Activated naive CD8-positive, alpha-beta T cell treated with anti-CD3 and anti-CD28 coated beads, Interleukin-2, amount 50 U/mL, for 16 hours (primary cell): ENCODE measurements around the gene CHST9.
"Not testable (repeated sequence)": the region's sequence is repeated elsewhere in the genome, so short reads cannot be mapped to it uniquely, and the experiment has no call there.

Experiments
- DNase-seq: peaks from one replicate; pipeline ENCODE4 v3.0.0-alpha.2; 2020; ENCODE audit warnings: low read depth, low spot score

Gene CHST9

GRCh38 chr18:27171993-27172392 lies 13.1 kb downstream of the CHST9 start:
- no peak for DNase-seq

- no peak for DNase-seq
These were observed 19.7 kb downstream of the CHST9 start for GRCh38 chr18:27165412-27165811.

- DNase-seq, result no peak
These were observed 20.2 kb downstream of the CHST9 start for GRCh38 chr18:27164905-27165304.

- DNase-seq, result not testable (repeated sequence)
These were observed 21.9 kb downstream of the CHST9 start for GRCh38 chr18:27163197-27163716.

- DNase-seq, result not testable (repeated sequence)
These were observed 35.9 kb downstream of the CHST9 start for GRCh38 chr18:27149240-27149639.

- DNase-seq, result no peak
These were observed 40.4 kb downstream of the CHST9 start for GRCh38 chr18:27144672-27145071.

GRCh38 chr18:27143580-27144287 lies 41.4 kb downstream of the CHST9 start:
- DNase-seq, result no peak

GRCh38 chr18:27142891-27143290 lies 42.2 kb downstream of the CHST9 start:
- no peak for DNase-seq

GRCh38 chr18:27141876-27142275 lies 43.2 kb downstream of the CHST9 start:
- DNase-seq, result no peak

- no peak for DNase-seq
These were observed 47.0 kb downstream of the CHST9 start for GRCh38 chr18:27138079-27138478.

- no peak for DNase-seq
These were observed 48.9 kb downstream of the CHST9 start for GRCh38 chr18:27136208-27136535.

- no peak for DNase-seq
These were observed 49.5 kb downstream of the CHST9 start for GRCh38 chr18:27135504-27136207.

GRCh38 chr18:27130065-27130630 lies 55.0 kb downstream of the CHST9 start:
- no peak for DNase-seq

- no peak for DNase-seq
These were observed 60.9 kb downstream of the CHST9 start for GRCh38 chr18:27124196-27124595.

- DNase-seq, result no peak
These were observed 64.0 kb downstream of the CHST9 start for GRCh38 chr18:27121108-27121507.

GRCh38 chr18:27120246-27120645 lies 64.9 kb downstream of the CHST9 start:
- DNase-seq, result no peak

GRCh38 chr18:27118973-27119372 lies 66.1 kb downstream of the CHST9 start:
- no peak for DNase-seq

- no peak for DNase-seq
These were observed 70.3 kb downstream of the CHST9 start for GRCh38 chr18:27114842-27115241.

- DNase-seq, result no peak
These were observed 71.8 kb downstream of the CHST9 start for GRCh38 chr18:27113358-27113757.

- no peak for DNase-seq
These were observed 74.8 kb downstream of the CHST9 start for GRCh38 chr18:27110319-27110718.

GRCh38 chr18:27109451-27109850 lies 75.7 kb downstream of the CHST9 start:
- DNase-seq, result no peak

GRCh38 chr18:27108842-27109241 lies 76.3 kb downstream of the CHST9 start:
- DNase-seq, result no peak

- DNase-seq, result no peak
These were observed 80.4 kb downstream of the CHST9 start for GRCh38 chr18:27104743-27105142.
